Heart left ventricle (tissue), 16 donors: ENCODE data around the gene ZBTB20. TPM values are rescaled to one million over a fixed set of nuclear protein-coding genes. Genes with fewer than 3 reads are reported as not detected.

Source experiments
- ATAC-seq, 4 donors: fragments of 200-7000 bp; cut with Tn5 transposase; one replicate each; pipeline ENCODE4 v1.9.1; 2020 to 2022; ENCODE audit warnings: moderate library complexity in 4 of 4, mild to moderate bottlenecking in 3 of 4, moderate number of reproducible peaks in 1 of 4
- DNase-seq, 5 donors: peaks; one replicate each; pipeline ENCODE4 v3.0.0-alpha.2; 2020
- H3K27ac ChIP-seq, 12 donors: fragments of 200-600 bp; sonication (generic) in 4 of 12; one replicate each; pipeline versions ENCODE4 v1.5.0 to v1.8.0; 2016 to 2022; ENCODE audit warnings: mild to moderate bottlenecking in 2 of 12
- H3K27me3 ChIP-seq, 9 donors: fragments of 200-600 bp; sonication (generic) in 2 of 9; one replicate each; pipeline versions ENCODE4 v1.5.1 to v1.8.0; 2016 to 2022; ENCODE audit warnings: mild to moderate bottlenecking in 3 of 9
- H3K36me3 ChIP-seq, 9 donors: fragments of 200-600 bp; sonication (generic) in 2 of 9; one replicate each; pipeline versions ENCODE4 v1.5.0 to v1.8.0; 2018 to 2022; ENCODE audit warnings: mild to moderate bottlenecking in 2 of 9
- H3K4me1 ChIP-seq, 12 donors: fragments of 200-600 bp; sonication (generic) in 4 of 12; one replicate each; pipeline versions ENCODE4 v1.5.0 to v1.8.0; 2016 to 2022; ENCODE audit warnings: mild to moderate bottlenecking in 3 of 12
- H3K4me3 ChIP-seq, 12 donors: fragments of 200-600 bp; sonication (generic) in 4 of 12; one replicate each; pipeline versions ENCODE4 v1.5.0 to v1.8.0; 2017 to 2022; ENCODE audit warnings: mild to moderate bottlenecking in 9 of 12, moderate library complexity in 4 of 12
- H3K9me3 ChIP-seq, 12 donors: fragments of 200-600 bp; sonication (generic) in 4 of 12; one replicate each; pipeline versions ENCODE4 v1.5.0 to v1.8.0; 2016 to 2022; ENCODE audit warnings: mild to moderate bottlenecking in 1 of 12
- CTCF ChIP-seq, 12 donors: fragments of 200-600 bp; sonication (generic) in 4 of 12; IDR thresholded peaks; one replicate each; pipeline versions ENCODE4 v1.5.0 to v1.8.0; 2018 to 2022; ENCODE audit warnings: antibody characterized with exemption in 12 of 12, mild to moderate bottlenecking in 5 of 12
- POLR2A ChIP-seq, 2 donors: fragments of 450-650 bp; IDR thresholded peaks; one replicate each; pipeline ENCODE4 v1.6.1; 2017; ENCODE audit warnings: antibody characterized with exemption in 2 of 2, mild to moderate bottlenecking in 2 of 2, moderate library complexity in 2 of 2
- WGBS, 4 donors: extraction: QIAGEN DNeasy Blood & Tissue Kit in 2 of 4; methylation state at CpG; one replicate each; pipeline versions ENCODE4 v1.1.5 to v1.1.7; 2013 to 2018; 5-methylcytosine and 5-hydroxymethylcytosine counted together
- intact Hi-C, 10 donors: fragments of 100-400 bp; cut with DNase I; formaldehyde crosslinking; loops; one replicate each; pipeline versions ENCODE4 v1.11.1 to v1.14.2; 2022
- polyA plus RNA-seq, 2 donors: library from polyadenylated mRNA; stranded (reverse); fragments of 200-250 nt; gene quantifications; one replicate each; pipeline ENCODE4 v1.2.3, GENCODE V29; 2013
- total RNA-seq, 9 donors: library from RNA; depleted of rRNA in 2 of 9; stranded (reverse); fragments of >200 nt in 2 of 9; fragmentation: NEBNext Ultra II Directional in 3 of 9; extraction: Animal tissue kit (Norgen Biotek cat#: 25700) in 3 of 9; gene quantifications; one replicate each; pipeline versions ENCODE4 v1.1.0 to v1.2.4, GENCODE V29; 2016 to 2023
- donor health status: ischemic (EF 13 %, LVEDD 7.1; RV severe dilation, severe dysfunction).
- donor health status: healthy with polysubstance abuse.
- donor health status: DM: no; HTN: yes; CAD: no.
- donor health status: DM: no; HTN: no; CAD: no.
- donor health status: ischemic (EF 25% LVEDD 6.9; RV normal size, moderate dysfunction).
- donor health status: ischemic (EF 25% LVEDD 5.7; RV mildly dilated, moderate dysfunction).
- donor health status: healthy.
- donor health status: DM: yes; HTN: yes; CAD: no.
- donor health status: ischemic (EF 35%, LVEDD 5.7; RV mildly dilated, moderate dysfunction).
- donor health status: nonischemic (EF 11% LVEDD 7.7; RV severe dilation, severe dysfunction).
- donor health status: DM: yes; HTN: yes; CAD: no.
- donor health status: PGD.
- donor health status: ischemic (EF 29% LVEDD 5.4; RV normal size, mild dysfunction).
- donor health status: nonischemic (EF 23%, LVEDD 6.1; RV moderate dilation, normal function).

The ZBTB20 gene
- total and polyA plus RNA-seq, 11 donors = 6.2 to 109 (median 77.3) TPM

GRCh38 chr3:114867359-114867758 lies 279.7 kb downstream of the ZBTB20 start:
- DNase-seq = no peak

GRCh38 chr3:114866430-114866829 lies 280.7 kb downstream of the ZBTB20 start:
- ATAC-seq = no peak
- peaks cover 0 to 41% (median 21%) of the 10 kb centered on the region in 12 donors for H3K4me1 ChIP-seq

More at GRCh38 chr3:114867359-114867758, 279.7 kb downstream of the ZBTB20 start:
- H3K4me1 ChIP-seq = peaks cover 0 to 44% (median 22%) of the 10 kb centered on the region in 12 donors
- no peaks in the 10 kb centered on the region for H3K36me3 ChIP-seq
- no peaks in the 10 kb centered on the region for H3K9me3 ChIP-seq
- intact Hi-C loops = no loop called here
- 92 to 97% (median 94%) methylated on average over 6 of the region's 6 CpGs for WGBS, 4 donors
- TF ChIP-seq POLR2A (IDR thresholded peaks at IDR 0.05) (no peak), CTCF (IDR thresholded peaks at IDR 0.05) (no peak)
- H3K27ac ChIP-seq = peak overlapping the region in 8 of 12 donors; percentile 9 to 64 (median 24)
- H3K27me3 ChIP-seq = no peaks in the 10 kb centered on the region
- H3K4me3 ChIP-seq = no peak overlapping the region
- ATAC-seq = no peak

GRCh38 chr3:114864970-114865369 lies 282.1 kb downstream of the ZBTB20 start:
- H3K4me1 ChIP-seq = peaks cover 0 to 42% (median 19%) of the 10 kb centered on the region in 12 donors
- WGBS, 4 donors = 94 to 97% (median 95%) methylated on average over 2 of the region's 2 CpGs

More at GRCh38 chr3:114866430-114866829, 280.7 kb downstream of the ZBTB20 start:
- TF ChIP-seq POLR2A (IDR thresholded peaks at IDR 0.05) (no peak), CTCF (IDR thresholded peaks at IDR 0.05) (no peak)
- intact Hi-C loops = no loop called here
- Histone ChIP-seq H3K36me3 (no peaks in the 10 kb centered on the region), H3K27me3 (no peaks in the 10 kb centered on the region), H3K27ac (no peak overlapping the region), H3K4me3 (no peak overlapping the region), H3K9me3 (no peaks in the 10 kb centered on the region)
- DNase-seq = no peak

GRCh38 chr3:114863848-114864247 lies 283.2 kb downstream of the ZBTB20 start:
- WGBS, 4 donors = 35 to 39% (median 37%) methylated on average over 1 of the region's 1 CpG

More at GRCh38 chr3:114864970-114865369, 282.1 kb downstream of the ZBTB20 start:
- intact Hi-C loops = no loop called here
- no peak overlapping the region for H3K4me3 ChIP-seq
- no peaks in the 10 kb centered on the region for H3K36me3 ChIP-seq
- DNase-seq (no peak), ATAC-seq (no peak)
- no peaks in the 10 kb centered on the region for H3K9me3 ChIP-seq
- no peak overlapping the region for H3K27ac ChIP-seq
- no peaks in the 10 kb centered on the region for H3K27me3 ChIP-seq
- TF ChIP-seq POLR2A (IDR thresholded peaks at IDR 0.05) (no peak), CTCF (IDR thresholded peaks at IDR 0.05) (no peak)

More at GRCh38 chr3:114863848-114864247, 283.2 kb downstream of the ZBTB20 start:
- H3K4me1 ChIP-seq = peaks cover 0 to 42% (median 19%) of the 10 kb centered on the region in 12 donors
- intact Hi-C loops = no loop called here
- H3K9me3 ChIP-seq = no peaks in the 10 kb centered on the region
- DNase-seq (no peak), ATAC-seq (no peak)
- TF ChIP-seq CTCF (IDR thresholded peaks at IDR 0.05) = no peak
- no peak for TF ChIP-seq POLR2A (IDR thresholded peaks at IDR 0.05)
- peak overlapping the region in 10 of 12 donors; percentile 27 to 70 (median 52) for H3K27ac ChIP-seq
- H3K4me3 ChIP-seq = peak overlapping the region in 10 of 12 donors; percentile 1 to 46 (median 34)
- H3K36me3 ChIP-seq = no peaks in the 10 kb centered on the region
- H3K27me3 ChIP-seq = no peaks in the 10 kb centered on the region
